HG02884 (cell line): ENCODE measurements around the gene ARHGEF39.

ENCODE experiments used
- ATAC-seq: cut with Tn5 transposase; IDR thresholded peaks from one replicate; pipeline ENCODE4 v1.9.1; 2021; ENCODE audit warnings: mild to moderate bottlenecking, moderate library complexity; ENCODE audit not compliant: unreplicated experiment

ARHGEF39 gene

GRCh38 chr9:35691757-35692301, 26.8 kb upstream of the ARHGEF39 start:
- ATAC-seq, result no peak

GRCh38 chr9:35691334-35691650, 26.3 kb upstream of the ARHGEF39 start:
- no peak for ATAC-seq

GRCh38 chr9:35690614-35691333, 25.8 kb upstream of the ARHGEF39 start:
- ATAC-seq, result no peak

- ATAC-seq, result no peak
Observed at GRCh38 chr9:35690294-35690613, 25.3 kb upstream of the ARHGEF39 start.

- no peak for ATAC-seq
Observed at GRCh38 chr9:35689542-35690293, 24.7 kb upstream of the ARHGEF39 start, which contains the start of gene TPM2. TPM2 (minus strand) TSS chr9:35689925; CDS start chr9:35689817, 108 bp downstream.

GRCh38 chr9:35688558-35689541, 23.9 kb upstream of the ARHGEF39 start:
- no peak for ATAC-seq

- no peak for ATAC-seq
Observed at GRCh38 chr9:35687972-35688557, 23.1 kb upstream of the ARHGEF39 start.

- no peak for ATAC-seq
Observed at GRCh38 chr9:35687306-35687705, 22.3 kb upstream of the ARHGEF39 start.

- no peak for ATAC-seq
Observed at GRCh38 chr9:35686222-35687203, 21.5 kb upstream of the ARHGEF39 start.

- no peak for ATAC-seq
Observed at GRCh38 chr9:35685506-35685905, 20.5 kb upstream of the ARHGEF39 start.

- no peak for ATAC-seq
Observed at GRCh38 chr9:35684921-35685320, 19.9 kb upstream of the ARHGEF39 start.

- ATAC-seq, result no peak
Observed at GRCh38 chr9:35683323-35683722, 18.3 kb upstream of the ARHGEF39 start.

GRCh38 chr9:35682520-35683315, 17.7 kb upstream of the ARHGEF39 start:
- ATAC-seq, result no peak

GRCh38 chr9:35682051-35682450, 17.1 kb upstream of the ARHGEF39 start:
- ATAC-seq, result no peak

GRCh38 chr9:35681341-35682002, 16.5 kb upstream of the ARHGEF39 start:
- no peak for ATAC-seq

- ATAC-seq, result no peak
Observed at GRCh38 chr9:35680331-35681105, 15.5 kb upstream of the ARHGEF39 start.

GRCh38 chr9:35679766-35680330, 14.9 kb upstream of the ARHGEF39 start:
- ATAC-seq, result no peak
